H1 (cell line): ENCODE measurements around the gene MCC. TPM values are rescaled to one million over a fixed set of nuclear protein-coding genes. Genes with fewer than 3 reads are reported as not detected.

ENCODE experiments used
- EGR1 ChIP-seq: IDR thresholded peaks from 2 replicates; pipeline ENCODE4 v1.6.1; 2011; ENCODE audit warnings: low read depth, low read length, borderline replicate concordance
- JUND ChIP-seq: IDR thresholded peaks from 2 replicates; pipeline ENCODE4 v1.6.1; 2011; ENCODE audit warnings: mild to moderate bottlenecking, improper control_type of control experiment, low read length
- KDM4A ChIP-seq: IDR thresholded peaks from one replicate; pipeline ENCODE4 v1.7.1; 2012; ENCODE audit warnings: low read depth, mild to moderate bottlenecking, moderate library complexity, low read length, inconsistent platforms; ENCODE audit not compliant: severe bottlenecking
- SIX5 ChIP-seq: IDR thresholded peaks from 2 replicates; pipeline ENCODE4 v1.6.1; 2011; ENCODE audit warnings: mild to moderate bottlenecking, low read depth, low read length
- TAF1 ChIP-seq: IDR thresholded peaks from 2 replicates; pipeline ENCODE4 v1.6.1; 2011; ENCODE audit warnings: mild to moderate bottlenecking, low read depth, low read length
- polyA plus RNA-seq, 7 experiments: library from polyadenylated mRNA; depleted of rRNA in 3 of 7; stranded (reverse) in 5 of 7; unstranded in 2 of 7; fragments of >200 nt in 5 of 7; fragments of 200-250 nt in 2 of 7; gene quantifications; 1 replicate in 5 of 7; 2 replicates in 1 of 7; 4 replicates in 1 of 7; pipeline versions ENCODE4 v1.2.1 to v1.2.3, GENCODE V29; 2011 to 2013; ENCODE audit warnings: missing spikeins in 2 of 7, mixed read lengths in 2 of 7
- total RNA-seq: library from RNA; stranded (reverse); fragmentation: NEBNext Ultra II Directional; extraction: Animal tissue kit (Norgen Biotek cat#: 25700); gene quantifications from 2 replicates; pipeline ENCODE4 v1.2.1, GENCODE V29; 2021
- TF ChIP-seq, protein P1 (sequence below): IDR thresholded peaks from 2 replicates; pipeline ENCODE4 v1.6.1; 2011; ENCODE audit warnings: low read depth, mild to moderate bottlenecking, low read length; ENCODE audit not compliant: insufficient read depth

Gene MCC
- total and polyA plus RNA-seq, 2 of the 8 experiments (the other 6 are each of a cell fraction or from before 2014, with no cell fraction given): 2.6 to 18.3 TPM

DNA sequence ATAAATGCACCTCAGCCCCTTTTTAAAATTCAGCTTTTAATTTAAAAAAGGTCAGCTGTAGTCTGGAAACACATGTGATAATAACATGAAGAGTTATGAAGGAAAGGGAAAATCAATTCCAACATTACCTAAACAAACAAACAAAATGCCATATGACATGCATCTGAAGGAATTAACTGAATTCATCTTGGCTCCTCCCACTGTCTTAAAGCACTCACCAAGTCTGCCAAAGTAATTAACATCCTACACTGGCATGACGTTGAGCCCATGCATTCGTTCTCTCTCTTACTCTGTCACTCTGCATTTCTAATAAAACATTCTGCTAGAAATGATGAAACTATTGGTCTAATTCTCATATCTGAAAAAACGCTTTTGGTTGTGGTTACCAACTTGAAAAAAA lies 91.2 kb downstream of the MCC start (continued):
- TF ChIP-seq SIX5: no peak
- no peak for TF ChIP-seq EGR1
- TF ChIP-seq, protein P1, sequence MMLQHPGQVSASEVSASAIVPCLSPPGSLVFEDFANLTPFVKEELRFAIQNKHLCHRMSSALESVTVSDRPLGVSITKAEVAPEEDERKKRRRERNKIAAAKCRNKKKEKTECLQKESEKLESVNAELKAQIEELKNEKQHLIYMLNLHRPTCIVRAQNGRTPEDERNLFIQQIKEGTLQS: no peak
- no peak for TF ChIP-seq KDM4A
- no peak for TF ChIP-seq JUND
- no peak for TF ChIP-seq TAF1
